ENCODE results near the gene ZBTB18. TPM values are rescaled to one million over a fixed set of nuclear protein-coding genes. Genes with fewer than 3 reads are reported as not detected.
"Not testable (repeated sequence)": the region's sequence is repeated elsewhere in the genome, so short reads cannot be mapped to it uniquely, and the experiment has no call there.

The ZBTB18 gene
- 35.4 TPM for total RNA-seq
- long read RNA-seq, partial matches to known transcripts, result 0 of 5 reads
- long read RNA-seq, other reads (novel, unspliced or antisense), result 5 of 5 reads

GRCh38 chr1:244050835-244051444 is at the start of gene ZBTB18:
ZBTB18 (plus strand) TSS chr1:244051283; CDS start chr1:244051432, 149 bp downstream.
- DNase-seq (peak; percentile 54), ATAC-seq (no peak)
- intact Hi-C loops (cut with micrococcal nuclease), result no loop called here

- intact Hi-C loops (cut with micrococcal nuclease), result no loop called here
Measured at GRCh38 chr1:244002721-244003120, 48.4 kb upstream of the ZBTB18 start.

GRCh38 chr1:244005455-244005854 is 45.6 kb upstream of the ZBTB18 start:
- intact Hi-C loops (cut with micrococcal nuclease), result no loop called here
- DNase-seq (no peak), ATAC-seq (no peak)

More at GRCh38 chr1:244002721-244003120, 48.4 kb upstream of the ZBTB18 start:
- ATAC-seq (no peak), DNase-seq (no peak)

- no peak for DNase-seq
Measured at GRCh38 chr1:244006381-244006901, 44.6 kb upstream of the ZBTB18 start.

GRCh38 chr1:244006961-244007360 is 44.1 kb upstream of the ZBTB18 start:
- DNase-seq, result no peak
- intact Hi-C loops (cut with micrococcal nuclease), result no loop called here
- ATAC-seq, result no peak

More at GRCh38 chr1:244006381-244006901, 44.6 kb upstream of the ZBTB18 start:
- intact Hi-C loops (cut with micrococcal nuclease), result no loop called here
- no peak for ATAC-seq

GRCh38 chr1:244010191-244010590 is 40.9 kb upstream of the ZBTB18 start:
- ATAC-seq, result no peak

GRCh38 chr1:244010703-244011123 is 40.4 kb upstream of the ZBTB18 start:
- intact Hi-C loops (cut with micrococcal nuclease), result no loop called here
- DNase-seq (no peak), ATAC-seq (no peak)

More at GRCh38 chr1:244010191-244010590, 40.9 kb upstream of the ZBTB18 start:
- no peak for DNase-seq
- intact Hi-C loops (cut with micrococcal nuclease), result no loop called here

GRCh38 chr1:244011271-244011670 is 39.8 kb upstream of the ZBTB18 start:
- DNase-seq (no peak), ATAC-seq (no peak)
- intact Hi-C loops (cut with micrococcal nuclease), result no loop called here

- intact Hi-C loops (cut with micrococcal nuclease), result no loop called here
- DNase-seq (no peak), ATAC-seq (no peak)
Measured at GRCh38 chr1:244011786-244012185, 39.3 kb upstream of the ZBTB18 start.

GRCh38 chr1:244012202-244012601 is 38.9 kb upstream of the ZBTB18 start:
- intact Hi-C loops (cut with micrococcal nuclease), result no loop called here
- ATAC-seq (peak; percentile 59), DNase-seq (peak; percentile 29)

- DNase-seq, result no peak
- intact Hi-C loops (cut with micrococcal nuclease), result no loop called here
- ATAC-seq, result no peak
Measured at GRCh38 chr1:244013100-244013499, 38.0 kb upstream of the ZBTB18 start.

- intact Hi-C loops (cut with micrococcal nuclease); ATAC-seq; DNase-seq: not testable (repeated sequence)
Measured at GRCh38 chr1:244014862-244015261, 36.2 kb upstream of the ZBTB18 start.

- DNase-seq (no peak), ATAC-seq (no peak)
- intact Hi-C loops (cut with micrococcal nuclease), result no loop called here
Measured at GRCh38 chr1:244019982-244020485, 31.0 kb upstream of the ZBTB18 start.

- ATAC-seq, result no peak
- intact Hi-C loops (cut with micrococcal nuclease), result no loop called here
Measured at GRCh38 chr1:244021427-244021826, 29.7 kb upstream of the ZBTB18 start.

GRCh38 chr1:244022311-244022710 is 28.8 kb upstream of the ZBTB18 start:
- ATAC-seq (no peak), DNase-seq (no peak)
- intact Hi-C loops (cut with micrococcal nuclease), result no loop called here

More at GRCh38 chr1:244021427-244021826, 29.7 kb upstream of the ZBTB18 start:
- DNase-seq, result no peak

- no peak for ATAC-seq
- intact Hi-C loops (cut with micrococcal nuclease), result no loop called here
- no peak for DNase-seq
Measured at GRCh38 chr1:244022864-244023440, 28.1 kb upstream of the ZBTB18 start.

- ATAC-seq (no peak), DNase-seq (no peak)
- intact Hi-C loops (cut with micrococcal nuclease), result no loop called here
Measured at GRCh38 chr1:244027491-244028145, 23.5 kb upstream of the ZBTB18 start.

- intact Hi-C loops (cut with micrococcal nuclease), result no loop called here
- DNase-seq (no peak), ATAC-seq (peak; percentile 44)
Measured at GRCh38 chr1:244028701-244029100, 22.4 kb upstream of the ZBTB18 start.

- no peak for DNase-seq
- intact Hi-C loops (cut with micrococcal nuclease), result no loop called here
- no peak for ATAC-seq
Measured at GRCh38 chr1:244029124-244029523, 22.0 kb upstream of the ZBTB18 start.

GRCh38 chr1:244030481-244031040 is 20.5 kb upstream of the ZBTB18 start:
- intact Hi-C loops (cut with micrococcal nuclease), result no loop called here
- no peak for ATAC-seq

More at GRCh38 chr1:244030481-244031040, 20.5 kb upstream of the ZBTB18 start:
- DNase-seq, result no peak
